Thoracic aorta (tissue), 2 donors: ENCODE data around the gene PLEK. TPM values are rescaled to one million over a fixed set of nuclear protein-coding genes. Genes with fewer than 3 reads are reported as not detected.

Experiments used
- ATAC-seq: fragments of 150-250 bp; one replicate; pipeline ENCODE4 v1.8.0; 2017; ENCODE audit warnings: low read depth; ENCODE audit not compliant: insufficient number of reproducible peaks, low FRiP score
- DNase-seq: peaks from one replicate; pipeline ENCODE4 v3.0.0-alpha.2; 2020; ENCODE audit warnings: low spot score
- H3K27ac ChIP-seq, 2 donors: fragments of 200-600 bp; sonication (generic); 1 replicate in 1 of 2; 2 replicates in 1 of 2; pipeline ENCODE4 v1.5.1; 2016; ENCODE audit warnings: mild to moderate bottlenecking in 2 of 2, moderate library complexity in 2 of 2
- H3K27me3 ChIP-seq: fragments of 200-600 bp; sonication (generic); replicated peaks from 2 replicates; pipeline ENCODE4 v1.6.0; 2016; ENCODE audit warnings: mild to moderate bottlenecking; ENCODE audit not compliant: insufficient read depth
- H3K36me3 ChIP-seq: fragments of 200-600 bp; sonication (generic); one replicate; pipeline ENCODE4 v1.5.1; 2016
- H3K4me1 ChIP-seq, 2 donors: fragments of 200-600 bp; sonication (generic); 1 replicate in 1 of 2; 2 replicates in 1 of 2; pipeline versions ENCODE4 v1.5.1 to v1.6.0; 2016; ENCODE audit warnings: low read depth in 2 of 2, mild to moderate bottlenecking in 1 of 2; ENCODE audit not compliant: control insufficient read depth in 1 of 2
- H3K4me3 ChIP-seq: fragments of 200-600 bp; sonication (generic); 2 replicates; pipeline ENCODE4 v1.5.1; 2016; ENCODE audit warnings: mild to moderate bottlenecking
- H3K9me3 ChIP-seq: fragments of 200-600 bp; sonication (generic); 2 replicates; pipeline ENCODE4 v1.5.1; 2016
- CTCF ChIP-seq: fragments of 200-600 bp; sonication (generic); IDR thresholded peaks from one replicate; pipeline ENCODE4 v1.5.1; 2019; ENCODE audit warnings: antibody characterized with exemption
- total RNA-seq, 2 donors: library from RNA; depleted of rRNA; stranded (reverse); fragments of >200 nt; gene quantifications; one replicate each; pipeline versions ENCODE4 v1.1.0 to v1.2.3, GENCODE V29; 2016

The PLEK gene
- total RNA-seq, 2 donors from 2014 or later: 16.2 to 20.7 TPM

- no peak for TF ChIP-seq CTCF
- H3K9me3 ChIP-seq: no peaks in the 10 kb centered on the region
- DNase-seq (no peak), ATAC-seq (no peak)
- no peaks in the 10 kb centered on the region for H3K27me3 ChIP-seq
- no peak overlapping the region for H3K4me3 ChIP-seq
- H3K4me1 ChIP-seq: peaks cover 9 to 38% of the 10 kb centered on the region in 2 donors
- H3K27ac ChIP-seq: no peak overlapping the region
- no peaks in the 10 kb centered on the region for H3K36me3 ChIP-seq
Observed at GRCh38 chr2:68432696-68433658, 67.9 kb downstream of the PLEK start.

GRCh38 chr2:68434981-68435380, 69.9 kb downstream of the PLEK start:
- no peak for TF ChIP-seq CTCF
- Histone ChIP-seq H3K9me3 (no peaks in the 10 kb centered on the region), H3K27ac (peak overlapping the region; percentile 59 to 83), H3K4me3 (no peak overlapping the region), H3K27me3 (no peaks in the 10 kb centered on the region), H3K4me1 (peaks cover 9 to 38% of the 10 kb centered on the region in 2 donors), H3K36me3 (no peaks in the 10 kb centered on the region)
- ATAC-seq (no peak), DNase-seq (no peak)

GRCh38 chr2:68435615-68436014, 70.5 kb downstream of the PLEK start:
- DNase-seq (no peak), ATAC-seq (peak; percentile 29)
- no peak for TF ChIP-seq CTCF
- Histone ChIP-seq H3K4me3 (no peak overlapping the region), H3K36me3 (no peaks in the 10 kb centered on the region), H3K4me1 (peaks cover 11 to 45% of the 10 kb centered on the region in 2 donors), H3K27me3 (no peaks in the 10 kb centered on the region), H3K27ac (peak overlapping the region; percentile 79 to 83), H3K9me3 (no peaks in the 10 kb centered on the region)

- Histone ChIP-seq H3K4me3 (no peak overlapping the region), H3K27me3 (no peaks in the 10 kb centered on the region), H3K9me3 (no peaks in the 10 kb centered on the region), H3K27ac (peak overlapping the region; percentile 79 to 83), H3K36me3 (no peaks in the 10 kb centered on the region), H3K4me1 (peaks cover 14 to 48% of the 10 kb centered on the region in 2 donors)
- ATAC-seq (no peak), DNase-seq (no peak)
- TF ChIP-seq CTCF: no peak
Observed at GRCh38 chr2:68436270-68436669, 71.2 kb downstream of the PLEK start.

GRCh38 chr2:68438455-68439303, 73.6 kb downstream of the PLEK start:
- no peaks in the 10 kb centered on the region for H3K36me3 ChIP-seq
- H3K27me3 ChIP-seq: no peaks in the 10 kb centered on the region
- no peak for TF ChIP-seq CTCF
- no peak overlapping the region for H3K27ac ChIP-seq
- no peaks in the 10 kb centered on the region for H3K9me3 ChIP-seq
- DNase-seq (no peak), ATAC-seq (no peak)
- peaks cover 17 to 46% of the 10 kb centered on the region in 2 donors for H3K4me1 ChIP-seq
- H3K4me3 ChIP-seq: no peak overlapping the region
